ENCODE measurements around the gene TRMT6.

The TRMT6 gene

DNA sequence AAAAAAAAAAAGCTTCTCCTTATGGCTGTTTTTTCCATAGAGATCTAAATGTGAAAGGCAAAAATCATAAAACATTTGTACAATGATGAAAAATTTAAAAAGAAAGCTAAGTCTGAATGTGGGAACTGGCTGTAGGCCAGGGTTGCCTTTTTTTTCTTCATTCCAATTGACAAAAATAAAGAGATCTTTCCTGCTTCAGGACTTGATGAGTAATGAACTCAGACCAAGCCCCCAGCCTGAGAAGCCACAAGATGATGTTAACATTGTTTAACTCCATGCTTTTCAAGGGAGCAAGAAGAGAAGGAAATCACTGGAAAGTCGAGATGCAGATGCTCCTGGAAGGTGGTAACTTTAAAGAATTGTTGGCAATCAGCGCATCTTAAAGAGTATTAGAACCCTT, 41.4 kb downstream of the TRMT6 start:
- Histone ChIP-seq H3K27ac (replicated peaks) (no peak overlapping the region), H3K4me3 (replicated peaks; ENCODE audit: insufficient read depth, low read length) (no peak overlapping the region), H3K27me3 (ENCODE audit: insufficient read depth, poor library complexity, severe bottlenecking) (peaks cover 18% of the 10 kb centered on the region)
- no peak for TF ChIP-seq GABPA (IDR thresholded peaks at IDR 0.05; ENCODE audit: low read depth)
- TF ChIP-seq, protein P1, sequence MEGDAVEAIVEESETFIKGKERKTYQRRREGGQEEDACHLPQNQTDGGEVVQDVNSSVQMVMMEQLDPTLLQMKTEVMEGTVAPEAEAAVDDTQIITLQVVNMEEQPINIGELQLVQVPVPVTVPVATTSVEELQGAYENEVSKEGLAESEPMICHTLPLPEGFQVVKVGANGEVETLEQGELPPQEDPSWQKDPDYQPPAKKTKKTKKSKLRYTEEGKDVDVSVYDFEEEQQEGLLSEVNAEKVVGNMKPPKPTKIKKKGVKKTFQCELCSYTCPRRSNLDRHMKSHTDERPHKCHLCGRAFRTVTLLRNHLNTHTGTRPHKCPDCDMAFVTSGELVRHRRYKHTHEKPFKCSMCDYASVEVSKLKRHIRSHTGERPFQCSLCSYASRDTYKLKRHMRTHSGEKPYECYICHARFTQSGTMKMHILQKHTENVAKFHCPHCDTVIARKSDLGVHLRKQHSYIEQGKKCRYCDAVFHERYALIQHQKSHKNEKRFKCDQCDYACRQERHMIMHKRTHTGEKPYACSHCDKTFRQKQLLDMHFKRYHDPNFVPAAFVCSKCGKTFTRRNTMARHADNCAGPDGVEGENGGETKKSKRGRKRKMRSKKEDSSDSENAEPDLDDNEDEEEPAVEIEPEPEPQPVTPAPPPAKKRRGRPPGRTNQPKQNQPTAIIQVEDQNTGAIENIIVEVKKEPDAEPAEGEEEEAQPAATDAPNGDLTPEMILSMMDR (IDR thresholded peaks at IDR 0.05; ENCODE audit: insufficient read depth, low read length) = no peak
- TF ChIP-seq, protein P2, sequence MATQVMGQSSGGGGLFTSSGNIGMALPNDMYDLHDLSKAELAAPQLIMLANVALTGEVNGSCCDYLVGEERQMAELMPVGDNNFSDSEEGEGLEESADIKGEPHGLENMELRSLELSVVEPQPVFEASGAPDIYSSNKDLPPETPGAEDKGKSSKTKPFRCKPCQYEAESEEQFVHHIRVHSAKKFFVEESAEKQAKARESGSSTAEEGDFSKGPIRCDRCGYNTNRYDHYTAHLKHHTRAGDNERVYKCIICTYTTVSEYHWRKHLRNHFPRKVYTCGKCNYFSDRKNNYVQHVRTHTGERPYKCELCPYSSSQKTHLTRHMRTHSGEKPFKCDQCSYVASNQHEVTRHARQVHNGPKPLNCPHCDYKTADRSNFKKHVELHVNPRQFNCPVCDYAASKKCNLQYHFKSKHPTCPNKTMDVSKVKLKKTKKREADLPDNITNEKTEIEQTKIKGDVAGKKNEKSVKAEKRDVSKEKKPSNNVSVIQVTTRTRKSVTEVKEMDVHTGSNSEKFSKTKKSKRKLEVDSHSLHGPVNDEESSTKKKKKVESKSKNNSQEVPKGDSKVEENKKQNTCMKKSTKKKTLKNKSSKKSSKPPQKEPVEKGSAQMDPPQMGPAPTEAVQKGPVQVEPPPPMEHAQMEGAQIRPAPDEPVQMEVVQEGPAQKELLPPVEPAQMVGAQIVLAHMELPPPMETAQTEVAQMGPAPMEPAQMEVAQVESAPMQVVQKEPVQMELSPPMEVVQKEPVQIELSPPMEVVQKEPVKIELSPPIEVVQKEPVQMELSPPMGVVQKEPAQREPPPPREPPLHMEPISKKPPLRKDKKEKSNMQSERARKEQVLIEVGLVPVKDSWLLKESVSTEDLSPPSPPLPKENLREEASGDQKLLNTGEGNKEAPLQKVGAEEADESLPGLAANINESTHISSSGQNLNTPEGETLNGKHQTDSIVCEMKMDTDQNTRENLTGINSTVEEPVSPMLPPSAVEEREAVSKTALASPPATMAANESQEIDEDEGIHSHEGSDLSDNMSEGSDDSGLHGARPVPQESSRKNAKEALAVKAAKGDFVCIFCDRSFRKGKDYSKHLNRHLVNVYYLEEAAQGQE (IDR thresholded peaks at IDR 0.05; ENCODE audit: insufficient replicate concordance, low read depth) = no peak
- TF ChIP-seq SPI1 (IDR thresholded peaks at IDR 0.05; ENCODE audit: borderline replicate concordance, low read depth) = no peak
- TF ChIP-seq POLR2AphosphoS5 (IDR thresholded peaks at IDR 0.05; ENCODE audit: low read depth) = no peak
- DNase-seq (ENCODE audit: low read depth in 1 of 2, low spot score in 1 of 2) = no peak

DNA sequence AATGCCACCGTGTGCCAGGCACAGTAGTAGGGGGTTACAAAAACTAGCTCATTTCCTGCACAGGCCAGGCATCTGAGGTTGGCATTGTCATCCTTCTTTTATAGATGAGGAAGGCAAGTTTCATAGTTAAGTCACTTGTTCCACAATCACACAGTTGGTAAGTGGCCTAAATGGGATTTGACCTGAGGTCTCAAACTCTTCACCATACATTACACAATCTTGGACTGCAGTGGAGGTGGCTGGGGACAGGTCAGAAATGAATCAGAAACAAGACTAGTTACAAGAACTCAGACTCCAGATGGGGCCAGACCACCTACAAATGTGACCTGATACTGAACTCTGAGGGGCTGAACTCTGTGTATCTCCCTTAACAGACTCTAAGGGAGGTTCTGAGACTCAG, 49.4 kb downstream of the TRMT6 start:
- Histone ChIP-seq H3K27me3 (ENCODE audit: insufficient read depth, poor library complexity, severe bottlenecking) (peaks cover 3% of the 10 kb centered on the region), H3K4me3 (replicated peaks; ENCODE audit: insufficient read depth, low read length) (no peak overlapping the region), H3K27ac (replicated peaks) (no peak overlapping the region)
- no peak for DNase-seq (ENCODE audit: low read depth in 1 of 2, low spot score in 1 of 2)
- TF ChIP-seq GABPA (IDR thresholded peaks at IDR 0.05; ENCODE audit: low read depth) (no peak), POLR2AphosphoS5 (IDR thresholded peaks at IDR 0.05; ENCODE audit: low read depth) (no peak), SPI1 (IDR thresholded peaks at IDR 0.05; ENCODE audit: borderline replicate concordance, low read depth) (no peak)
- TF ChIP-seq, protein P2 (IDR thresholded peaks at IDR 0.05; ENCODE audit: insufficient replicate concordance, low read depth) = no peak
- TF ChIP-seq, protein P1 (IDR thresholded peaks at IDR 0.05; ENCODE audit: insufficient read depth, low read length) = no peak

- TF ChIP-seq POLR2AphosphoS5 (IDR thresholded peaks at IDR 0.05; ENCODE audit: low read depth) (no peak), GABPA (IDR thresholded peaks at IDR 0.05; ENCODE audit: low read depth) (no peak), SPI1 (IDR thresholded peaks at IDR 0.05; ENCODE audit: borderline replicate concordance, low read depth) (no peak)
- TF ChIP-seq, protein P2 (IDR thresholded peaks at IDR 0.05; ENCODE audit: insufficient replicate concordance, low read depth) = no peak
- TF ChIP-seq, protein P1 (IDR thresholded peaks at IDR 0.05; ENCODE audit: insufficient read depth, low read length) = no peak
- H3K27me3 ChIP-seq (ENCODE audit: insufficient read depth, poor library complexity, severe bottlenecking) = peaks cover 3% of the 10 kb centered on the region
- DNase-seq (ENCODE audit: low read depth in 1 of 2, low spot score in 1 of 2) = no peak
- no peak overlapping the region for H3K4me3 ChIP-seq (replicated peaks; ENCODE audit: insufficient read depth, low read length)
- H3K27ac ChIP-seq (replicated peaks) = no peak overlapping the region
These were observed 50.9 kb downstream of the TRMT6 start for GRCh38 chr20:5899444-5899843.

Data from HL-60 (cell line).